Measurements from ENCODE around the gene LPP. TPM values are rescaled to one million over a fixed set of nuclear protein-coding genes. Genes with fewer than 3 reads are reported as not detected.

The LPP gene
- total RNA-seq, 4 donors from 2014 or later, result 207 to 592 (median 406) TPM

DNA sequence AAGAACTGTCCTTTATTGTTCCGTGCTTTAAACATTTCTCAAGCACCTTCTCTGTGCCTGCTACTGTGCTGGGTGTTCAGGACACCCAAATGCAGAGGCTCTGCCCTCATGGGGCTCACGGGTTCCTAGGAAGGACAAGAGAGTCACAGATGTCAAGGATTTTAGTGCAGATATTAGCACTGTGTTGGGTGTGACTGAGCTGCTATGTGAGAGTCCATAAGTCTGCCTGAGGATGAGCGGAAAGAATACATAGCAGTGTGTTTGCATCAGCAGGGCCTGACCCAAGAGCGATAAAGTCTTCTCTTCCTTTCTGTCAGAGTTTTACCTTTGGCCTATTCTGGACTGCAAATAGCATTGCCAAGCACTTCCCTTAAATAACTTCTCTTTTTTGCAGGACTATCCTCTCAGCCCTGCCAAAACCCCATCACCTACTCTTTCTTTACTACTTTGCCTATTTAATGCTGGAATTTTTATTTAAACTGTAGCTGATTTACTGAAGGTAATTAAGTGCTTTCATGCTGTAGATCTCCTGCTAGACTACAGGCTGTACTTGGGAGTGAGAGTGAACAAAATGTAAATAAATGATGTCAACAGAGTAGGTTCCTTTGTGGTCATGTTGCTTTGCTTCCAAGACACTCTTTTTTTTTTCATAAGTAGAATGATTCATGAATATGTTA is 558.4 kb downstream of the LPP start:
- no peak for DNase-seq
- H3K4me3 ChIP-seq, result no peak overlapping the region
- in situ Hi-C loops (cut with MboI; ENCODE audit: low pct_ligation_motif_present in 1 of 4, low pct_unique_long_range_greater_than_20kb in 1 of 4, low sequenced_read_pairs in 3 of 4), result no loop called here
- H3K9me3 ChIP-seq, result no peaks in the 10 kb centered on the region
- peaks cover 6 to 14% (median 12%) of the 10 kb centered on the region in 4 donors for H3K4me1 ChIP-seq
- no peaks in the 10 kb centered on the region for H3K27me3 ChIP-seq
- peaks cover 0 to 7% (median 0%) of the 10 kb centered on the region in 4 donors for H3K36me3 ChIP-seq
- 57 to 59% methylated on average over 1 to 4 of the region's 4 CpGs for WGBS, 2 donors (ENCODE audit: low coverage in 1 of 2)
- H3K27ac ChIP-seq, result peak overlapping the region; percentile 45 to 68 (median 57)
- TF ChIP-seq, protein P1, sequence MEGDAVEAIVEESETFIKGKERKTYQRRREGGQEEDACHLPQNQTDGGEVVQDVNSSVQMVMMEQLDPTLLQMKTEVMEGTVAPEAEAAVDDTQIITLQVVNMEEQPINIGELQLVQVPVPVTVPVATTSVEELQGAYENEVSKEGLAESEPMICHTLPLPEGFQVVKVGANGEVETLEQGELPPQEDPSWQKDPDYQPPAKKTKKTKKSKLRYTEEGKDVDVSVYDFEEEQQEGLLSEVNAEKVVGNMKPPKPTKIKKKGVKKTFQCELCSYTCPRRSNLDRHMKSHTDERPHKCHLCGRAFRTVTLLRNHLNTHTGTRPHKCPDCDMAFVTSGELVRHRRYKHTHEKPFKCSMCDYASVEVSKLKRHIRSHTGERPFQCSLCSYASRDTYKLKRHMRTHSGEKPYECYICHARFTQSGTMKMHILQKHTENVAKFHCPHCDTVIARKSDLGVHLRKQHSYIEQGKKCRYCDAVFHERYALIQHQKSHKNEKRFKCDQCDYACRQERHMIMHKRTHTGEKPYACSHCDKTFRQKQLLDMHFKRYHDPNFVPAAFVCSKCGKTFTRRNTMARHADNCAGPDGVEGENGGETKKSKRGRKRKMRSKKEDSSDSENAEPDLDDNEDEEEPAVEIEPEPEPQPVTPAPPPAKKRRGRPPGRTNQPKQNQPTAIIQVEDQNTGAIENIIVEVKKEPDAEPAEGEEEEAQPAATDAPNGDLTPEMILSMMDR (IDR thresholded peaks at IDR 0.05), result no peak
- TF ChIP-seq POLR2AphosphoS5 (IDR thresholded peaks at IDR 0.05) (peak; percentile 20 to 60 (median 51)), EP300 (IDR thresholded peaks at IDR 0.05; ENCODE audit: low read depth) (peak; percentile 48), POLR2A (IDR thresholded peaks at IDR 0.05) (no peak)
- intact Hi-C loops (cut with DNase I; ENCODE audit: low total_unique reads), result no loop called here

DNA sequence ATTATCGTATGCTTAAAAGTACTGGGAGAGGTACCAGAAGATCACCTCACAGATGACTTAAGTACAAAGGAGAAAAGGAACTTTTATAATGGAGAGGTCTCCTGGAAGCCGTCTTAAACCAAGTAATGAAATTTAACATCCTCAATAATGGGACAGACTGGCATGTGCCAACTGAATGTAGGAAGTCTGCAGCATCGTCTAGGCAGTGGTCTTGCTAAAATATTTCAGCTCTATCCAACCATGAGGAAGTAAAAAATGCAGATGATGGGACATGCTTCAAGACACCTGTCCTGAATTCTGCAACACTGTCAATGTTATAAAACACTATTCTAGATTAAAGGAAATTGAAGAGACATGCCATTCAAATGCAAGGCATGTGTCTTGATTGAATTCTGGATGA is 559.0 kb downstream of the LPP start:
- intact Hi-C loops (cut with DNase I; ENCODE audit: low total_unique reads), result no loop called here
- 63 to 65% methylated on average over 3 of the region's 3 CpGs for WGBS, 2 donors (ENCODE audit: low coverage in 1 of 2)
- DNase-seq, result no peak
- no peak for TF ChIP-seq POLR2A (IDR thresholded peaks at IDR 0.05)
- no peak for TF ChIP-seq POLR2AphosphoS5 (IDR thresholded peaks at IDR 0.05)
- TF ChIP-seq EP300 (IDR thresholded peaks at IDR 0.05; ENCODE audit: low read depth), result no peak
- TF ChIP-seq, protein P1 (IDR thresholded peaks at IDR 0.05), result no peak
- no peaks in the 10 kb centered on the region for H3K9me3 ChIP-seq
- H3K27me3 ChIP-seq, result no peaks in the 10 kb centered on the region
- in situ Hi-C loops (cut with MboI; ENCODE audit: low pct_ligation_motif_present in 1 of 4, low pct_unique_long_range_greater_than_20kb in 1 of 4, low sequenced_read_pairs in 3 of 4), result no loop called here
- H3K36me3 ChIP-seq, result peaks cover 0 to 7% (median 0%) of the 10 kb centered on the region in 4 donors
- peaks cover 6 to 14% (median 12%) of the 10 kb centered on the region in 4 donors for H3K4me1 ChIP-seq
- H3K4me3 ChIP-seq, result no peak overlapping the region
- peak overlapping the region in 3 of 4 donors; percentile 54 to 68 (median 60) for H3K27ac ChIP-seq

DNA sequence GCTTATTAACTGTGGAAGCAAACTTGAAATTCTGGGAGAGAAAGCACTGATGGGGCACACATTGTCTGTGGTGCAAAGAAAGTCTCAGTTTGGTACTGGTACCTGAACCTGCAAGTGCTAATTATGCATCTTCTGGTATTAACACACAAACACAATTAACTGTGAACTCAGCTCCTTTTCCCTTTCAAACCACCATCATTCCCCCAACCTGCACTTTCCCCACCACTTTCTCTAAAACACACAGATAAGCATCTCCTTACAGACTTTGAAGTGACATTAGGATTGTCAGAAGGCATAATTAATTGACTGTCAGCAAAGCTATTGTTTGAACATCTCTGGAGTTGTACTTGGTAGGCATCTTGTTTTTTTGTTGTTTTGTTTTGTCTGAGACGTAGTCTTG is 565.6 kb downstream of the LPP start:
- Histone ChIP-seq H3K27ac (no peak overlapping the region), H3K27me3 (no peaks in the 10 kb centered on the region), H3K4me1 (peaks cover 0 to 18% (median 5%) of the 10 kb centered on the region in 4 donors), H3K9me3 (no peaks in the 10 kb centered on the region), H3K36me3 (no peaks in the 10 kb centered on the region), H3K4me3 (no peak overlapping the region)
- intact Hi-C loops (cut with DNase I; ENCODE audit: low total_unique reads), result loop anchor here (1.0 kb wide), 1 partner anchor 32 kb away; no protein-coding TSS in a partner anchor
- in situ Hi-C loops (cut with MboI; ENCODE audit: low pct_ligation_motif_present in 1 of 4, low pct_unique_long_range_greater_than_20kb in 1 of 4, low sequenced_read_pairs in 3 of 4), result no loop called here
- 100% methylated on average over 1 of the region's 1 CpG; no CpG with 5 or more reads in 1 of the 2 donors for WGBS, 2 donors (ENCODE audit: low coverage in 1 of 2)
- DNase-seq, result no peak
- TF ChIP-seq, protein P1 (IDR thresholded peaks at IDR 0.05), result no peak
- TF ChIP-seq EP300 (IDR thresholded peaks at IDR 0.05; ENCODE audit: low read depth), result no peak
- no peak for TF ChIP-seq POLR2A (IDR thresholded peaks at IDR 0.05)
- no peak for TF ChIP-seq POLR2AphosphoS5 (IDR thresholded peaks at IDR 0.05)

DNA sequence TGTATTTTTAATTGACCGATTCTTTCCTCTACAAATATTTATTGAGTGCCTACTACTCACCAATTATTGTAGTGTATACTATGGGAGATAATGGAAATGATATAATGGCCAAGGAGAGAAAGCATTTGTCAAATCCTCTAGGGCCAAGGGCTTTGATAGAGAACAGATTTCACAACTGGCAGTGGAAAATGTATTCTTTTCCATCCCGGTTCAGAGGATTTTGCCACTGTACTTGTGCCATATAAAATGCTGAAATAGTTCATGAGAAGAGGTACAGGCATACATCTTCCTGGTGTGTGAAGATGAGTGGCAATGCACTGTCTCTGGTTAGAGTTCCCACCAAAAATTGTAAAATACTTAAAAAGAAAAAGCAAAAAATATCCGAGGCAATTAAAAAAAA is 566.3 kb downstream of the LPP start:
- intact Hi-C loops (cut with DNase I; ENCODE audit: low total_unique reads) (no loop called here), in situ Hi-C loops (cut with MboI; ENCODE audit: low pct_ligation_motif_present in 1 of 4, low pct_unique_long_range_greater_than_20kb in 1 of 4, low sequenced_read_pairs in 3 of 4) (no loop called here)
- TF ChIP-seq POLR2A (IDR thresholded peaks at IDR 0.05) (no peak), EP300 (IDR thresholded peaks at IDR 0.05; ENCODE audit: low read depth) (no peak), POLR2AphosphoS5 (IDR thresholded peaks at IDR 0.05) (no peak)
- TF ChIP-seq, protein P1 (IDR thresholded peaks at IDR 0.05), result no peak
- Histone ChIP-seq H3K27me3 (no peaks in the 10 kb centered on the region), H3K4me3 (no peak overlapping the region), H3K9me3 (no peaks in the 10 kb centered on the region), H3K36me3 (no peaks in the 10 kb centered on the region), H3K27ac (peak overlapping the region in 1 of 4 donors; percentile 1), H3K4me1 (peaks cover 0 to 18% (median 5%) of the 10 kb centered on the region in 4 donors)
- no peak for DNase-seq
- WGBS, 2 donors (ENCODE audit: low coverage in 1 of 2), result 64 to 89% methylated on average over 3 of the region's 3 CpGs
